Hematopoietic multipotent progenitor cell treated with erythropoietin and hydrocortisone succinate and interleukin-3 and kit ligand, for 8 days (in vitro differentiated cells): ENCODE measurements around the gene TEX2.
"Not testable (repeated sequence)": the region's sequence is repeated elsewhere in the genome, so short reads cannot be mapped to it uniquely, and the experiment has no call there.

Source experiments
- DNase-seq: peaks from one replicate; pipeline ENCODE4 v3.0.0-alpha.2; 2015

The TEX2 gene

GRCh38 chr17:64178011-64178825 is 84.8 kb downstream of the TEX2 start:
- no peak for DNase-seq

- no peak for DNase-seq
Observed at GRCh38 chr17:64177311-64178010, 85.6 kb downstream of the TEX2 start.

DNA sequence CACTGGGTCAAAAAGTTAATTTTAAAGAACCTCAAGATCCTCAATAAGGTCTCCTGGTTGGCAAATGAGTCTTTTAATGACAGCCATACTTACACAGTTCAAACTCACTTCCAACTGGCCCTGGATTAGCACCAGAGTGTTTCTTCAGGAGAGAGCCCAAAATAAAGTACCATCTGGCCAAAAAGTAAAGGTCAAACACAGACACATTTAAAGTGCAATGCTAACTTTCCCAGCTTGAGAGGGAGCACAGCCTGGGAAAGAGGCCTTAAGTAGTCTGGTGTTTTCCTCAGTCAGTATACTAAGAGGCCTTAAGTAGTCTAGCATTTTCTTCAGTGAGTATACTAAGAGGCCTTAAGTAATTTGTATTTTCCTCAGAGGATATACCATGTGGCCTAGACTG is 86.5 kb downstream of the TEX2 start:
- DNase-seq: no peak

DNA sequence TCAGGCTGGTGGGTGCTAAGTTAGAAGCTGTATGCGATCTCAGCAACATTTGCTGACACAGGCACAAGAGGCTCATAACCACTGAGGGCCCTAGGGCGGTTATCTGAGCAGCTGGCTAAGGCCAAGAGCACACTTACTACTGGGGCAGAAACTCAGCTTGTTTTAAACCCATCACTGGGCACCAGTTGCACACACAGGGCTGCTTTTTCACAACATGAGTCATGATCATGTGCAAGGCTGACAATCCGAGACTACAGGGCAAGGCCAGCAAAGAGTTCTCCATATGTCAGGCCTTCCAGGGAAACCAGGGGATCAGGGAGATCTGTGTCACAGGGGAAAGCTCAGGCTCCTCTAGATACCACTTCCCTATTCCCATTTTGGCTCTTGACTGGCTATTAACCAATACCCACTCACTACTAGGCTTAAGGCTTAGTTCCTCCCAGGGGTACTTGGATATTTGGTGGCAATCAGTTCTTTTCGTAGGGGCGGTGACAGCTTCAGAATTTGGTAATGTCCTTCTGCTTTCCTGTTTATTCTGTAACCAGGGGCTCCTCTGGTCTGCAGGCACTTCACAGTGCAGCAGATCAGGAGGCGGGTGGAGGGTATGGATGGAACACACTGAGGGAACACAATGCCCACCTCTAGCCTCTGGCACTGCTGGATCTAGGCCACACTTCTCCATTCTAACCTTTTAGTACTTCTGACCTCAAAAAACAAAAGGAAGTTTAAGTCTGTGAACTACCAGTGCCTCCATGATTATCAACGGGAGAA is 88.2 kb downstream of the TEX2 start:
- no peak for DNase-seq

- DNase-seq: no peak
Observed at GRCh38 chr17:64173646-64174045, 89.4 kb downstream of the TEX2 start.

DNA sequence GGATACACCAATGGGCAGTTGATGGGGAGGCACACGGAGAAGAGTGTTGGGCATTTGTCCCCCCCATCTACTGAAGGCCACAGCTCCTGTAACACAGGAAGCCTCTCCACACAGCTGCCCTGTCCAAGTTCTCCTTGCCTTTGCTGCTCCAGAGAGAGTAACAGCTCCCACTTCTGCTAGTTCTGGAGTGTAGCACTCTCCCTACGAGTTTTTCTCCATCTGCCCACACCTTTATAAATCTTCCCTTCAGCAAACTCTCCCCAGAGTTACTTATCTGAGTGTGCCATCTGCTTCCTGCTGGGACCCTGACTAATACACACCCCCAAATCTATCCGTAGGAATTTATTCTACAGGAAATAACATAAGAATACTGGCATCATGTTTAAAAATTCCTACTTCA is 90.5 kb downstream of the TEX2 start:
- peak; percentile 31 for DNase-seq

- DNase-seq: no peak
Observed at GRCh38 chr17:64171041-64171440, 92.0 kb downstream of the TEX2 start.

GRCh38 chr17:64170286-64170685 is 92.8 kb downstream of the TEX2 start:
- no peak for DNase-seq

DNA sequence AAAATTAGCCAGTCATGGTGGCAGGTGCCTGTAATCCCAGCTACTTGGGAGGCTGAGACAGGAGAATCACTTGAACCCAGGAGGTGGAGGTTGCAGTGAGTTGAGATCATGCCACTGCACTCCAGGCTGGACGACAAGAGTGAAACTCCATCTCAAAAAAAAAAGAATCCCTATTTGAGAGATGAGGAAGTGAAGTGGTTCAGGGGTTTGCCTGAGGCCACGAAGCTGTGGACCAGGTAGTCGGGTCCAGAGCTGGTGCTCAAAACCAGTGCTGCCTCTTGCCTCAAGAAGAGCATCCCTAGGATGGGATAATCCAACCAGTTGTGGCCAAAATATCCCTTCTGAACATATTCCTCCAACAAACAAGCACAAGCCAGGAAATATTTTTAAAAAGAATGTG is 95.4 kb downstream of the TEX2 start:
- not testable (repeated sequence) for DNase-seq

GRCh38 chr17:64166876-64167275 is 96.2 kb downstream of the TEX2 start:
- no peak for DNase-seq

GRCh38 chr17:64165347-64165746 is 97.7 kb downstream of the TEX2 start:
- DNase-seq: no peak

DNA sequence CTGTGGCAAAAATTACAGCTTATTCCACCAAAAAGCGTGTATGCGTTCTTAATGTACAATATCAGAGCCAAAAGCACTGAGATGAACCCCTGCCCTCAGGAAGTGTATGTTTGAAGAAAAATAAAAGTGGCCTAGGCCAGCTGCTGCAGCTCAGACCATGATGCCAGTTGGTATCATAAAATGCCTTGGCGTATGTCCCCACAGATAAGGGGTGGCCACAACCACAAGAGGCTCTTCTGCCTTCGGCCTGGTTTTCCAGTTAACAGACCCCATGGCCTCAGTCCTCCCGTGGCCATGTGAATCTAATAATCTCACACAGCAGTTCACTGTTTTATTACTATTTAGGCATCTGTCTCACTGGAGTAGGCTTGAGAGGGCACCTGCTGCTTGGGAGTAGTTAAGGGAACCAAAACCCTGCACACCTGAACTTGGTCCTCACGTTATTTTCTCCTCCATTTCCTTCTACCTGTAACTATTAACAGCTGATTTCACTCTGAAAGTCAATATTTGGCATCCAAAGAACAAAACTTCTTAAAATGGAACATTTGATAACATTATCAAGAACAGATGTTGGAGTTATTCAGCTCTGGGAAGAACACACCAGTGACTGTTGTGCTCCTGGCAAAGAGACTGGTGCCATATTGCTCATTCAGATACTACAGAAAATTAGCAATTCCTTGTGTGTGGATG is 98.3 kb downstream of the TEX2 start:
- DNase-seq: peak; percentile 96

DNA sequence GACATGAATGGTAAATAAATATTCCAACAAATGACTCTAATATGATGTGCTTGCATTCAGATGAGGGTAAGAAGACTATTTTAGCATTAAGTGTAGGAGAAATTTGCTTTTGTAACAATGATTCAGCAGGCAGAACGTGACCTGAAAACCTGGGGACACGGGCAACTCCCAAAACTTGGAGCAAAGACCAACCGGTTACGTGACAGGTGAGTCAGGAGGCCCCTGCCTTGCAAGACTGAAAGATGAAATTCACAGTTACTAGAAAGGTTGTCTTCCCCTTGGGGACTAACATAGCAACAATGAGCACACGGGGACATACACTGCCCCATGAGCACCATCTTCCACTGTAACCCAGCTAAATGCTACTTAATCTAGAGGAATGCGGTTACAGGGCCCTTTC is 99.6 kb downstream of the TEX2 start:
- DNase-seq: no peak

DNA sequence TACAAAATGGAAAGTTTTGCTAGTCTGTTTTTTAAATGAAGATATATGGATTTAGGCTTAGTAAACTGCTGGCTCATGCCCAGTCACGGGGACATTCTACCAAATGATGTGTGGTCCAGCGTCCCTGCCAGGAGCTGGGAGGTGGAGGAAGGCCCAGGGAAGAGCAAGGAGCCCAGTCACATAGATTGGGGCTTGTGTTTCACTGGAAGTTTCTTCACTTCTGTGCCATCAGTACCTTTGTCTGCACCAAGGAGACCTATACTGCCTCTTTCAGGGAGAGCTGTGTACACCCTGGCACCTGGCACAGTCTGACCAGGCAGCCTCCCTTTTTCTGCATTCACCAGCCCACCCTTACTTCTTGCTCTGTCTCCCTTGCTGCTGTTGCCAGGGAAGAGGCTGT is 100.5 kb downstream of the TEX2 start:
- DNase-seq: no peak

DNA sequence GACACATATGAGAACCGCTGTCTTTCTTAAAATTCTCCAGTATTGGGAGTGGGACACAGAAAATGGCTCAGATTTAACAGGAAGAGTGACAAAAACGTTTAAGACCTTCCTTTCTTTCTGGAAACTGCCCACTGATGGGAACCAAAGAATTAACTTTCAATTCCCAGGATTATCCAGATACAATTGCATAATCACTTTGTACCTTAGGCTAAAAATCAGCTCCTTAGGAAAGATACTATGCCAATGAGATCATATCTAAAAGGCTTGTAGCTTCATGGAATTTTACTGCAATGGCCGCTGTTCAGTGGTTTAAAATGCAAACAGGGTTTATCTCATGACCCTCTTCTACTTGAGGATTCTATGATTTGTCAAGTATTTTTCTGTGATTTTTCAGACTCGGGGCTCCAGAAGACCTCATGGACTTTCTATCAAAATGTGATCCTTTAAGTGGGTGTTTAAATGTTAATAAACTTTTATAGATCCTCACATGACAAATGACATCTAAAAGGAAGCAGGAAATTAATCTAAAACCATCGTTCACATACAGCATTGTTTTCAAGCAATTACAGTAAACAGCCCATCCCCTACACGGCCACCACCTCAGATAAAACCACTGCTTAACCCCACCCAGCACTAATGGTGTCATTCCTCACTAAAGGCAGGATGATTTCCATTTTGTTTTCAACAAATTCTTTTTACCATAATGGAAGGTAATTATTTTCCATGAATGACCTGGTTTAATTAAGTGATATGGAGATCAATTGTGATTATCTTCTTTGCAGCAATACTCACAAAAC is 101.5 kb downstream of the TEX2 start:
- DNase-seq: peak; percentile 51

- no peak for DNase-seq
Observed at GRCh38 chr17:64160378-64160777, 102.7 kb downstream of the TEX2 start.

DNA sequence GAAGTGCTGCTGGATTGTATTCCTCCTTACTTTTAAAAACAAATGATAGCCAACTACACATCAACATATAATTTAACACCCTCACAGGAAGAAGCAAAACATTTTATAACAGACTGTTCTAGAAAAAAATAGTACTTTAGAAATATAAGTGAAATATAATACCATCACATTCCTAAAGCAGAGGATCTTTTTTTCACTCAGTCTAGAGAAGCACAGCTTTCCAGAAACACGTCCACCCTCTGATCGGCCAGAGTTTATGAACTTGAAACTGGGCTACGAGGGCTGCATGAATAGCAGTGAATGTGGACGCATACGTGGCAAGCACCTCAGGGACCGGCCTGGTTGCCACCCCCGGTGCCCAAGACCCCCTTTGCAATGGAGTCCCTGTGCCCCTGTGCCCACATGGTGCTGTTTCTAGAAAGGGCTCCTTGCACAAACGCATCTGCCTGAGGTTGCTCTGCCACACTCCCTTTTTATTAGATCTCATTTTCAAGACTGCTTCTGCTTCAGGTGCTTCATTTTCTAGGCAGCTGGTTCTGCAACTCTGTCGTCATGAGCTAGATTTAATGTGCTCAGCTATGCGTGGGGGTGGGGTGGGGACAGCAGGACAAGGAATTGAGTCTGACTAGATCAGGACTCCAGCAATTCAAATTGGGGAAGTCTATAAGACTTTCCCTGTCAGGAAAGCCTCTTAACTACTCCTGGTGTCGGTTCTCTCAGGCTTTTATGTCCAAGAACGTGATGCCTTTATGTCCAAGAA is 104.0 kb downstream of the TEX2 start:
- DNase-seq: no peak

DNA sequence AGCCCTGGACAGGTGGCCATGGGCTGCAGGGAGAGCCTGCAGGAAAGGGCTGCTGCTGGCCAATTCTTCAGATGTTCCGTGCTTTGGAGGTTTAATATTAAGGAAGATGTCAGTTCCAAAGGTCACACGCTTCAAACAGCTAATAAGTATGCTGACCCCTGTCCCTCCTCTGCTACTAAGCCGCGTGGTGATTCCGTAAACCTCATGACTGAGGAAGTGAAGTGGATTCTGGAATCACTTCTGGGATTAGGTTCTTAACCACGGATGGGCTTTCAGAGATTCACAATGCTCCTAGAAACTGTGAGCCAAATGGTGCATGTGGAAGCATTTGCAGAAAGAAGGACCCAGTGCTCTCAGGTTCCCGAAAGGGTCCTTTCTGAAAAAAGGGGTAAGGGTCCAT is 104.7 kb downstream of the TEX2 start:
- no peak for DNase-seq

DNA sequence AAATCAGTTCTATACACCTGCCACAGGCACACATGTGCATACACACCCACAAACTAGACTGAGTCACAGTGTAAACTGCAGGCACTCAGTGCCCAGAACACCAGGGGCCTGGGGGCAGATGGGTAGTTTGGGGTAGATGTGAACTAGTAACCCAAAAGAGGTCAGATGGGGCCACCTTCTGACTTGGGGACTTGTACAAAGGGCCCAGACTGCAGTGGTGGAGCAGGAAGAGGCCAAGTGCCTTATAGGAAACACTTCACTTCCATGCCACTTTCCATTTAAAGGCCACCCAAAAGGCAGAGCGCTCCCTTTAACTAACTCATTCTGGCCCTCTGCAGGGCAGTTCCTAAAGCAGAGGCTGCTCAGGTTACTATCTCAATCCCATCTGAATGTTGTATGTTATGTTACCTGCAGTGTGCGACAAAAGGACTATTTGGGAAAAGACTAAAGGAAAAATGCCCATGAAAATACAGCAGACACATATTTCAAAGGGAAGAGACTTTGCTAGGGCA is 105.3 kb downstream of the TEX2 start:
- DNase-seq: no peak

DNA sequence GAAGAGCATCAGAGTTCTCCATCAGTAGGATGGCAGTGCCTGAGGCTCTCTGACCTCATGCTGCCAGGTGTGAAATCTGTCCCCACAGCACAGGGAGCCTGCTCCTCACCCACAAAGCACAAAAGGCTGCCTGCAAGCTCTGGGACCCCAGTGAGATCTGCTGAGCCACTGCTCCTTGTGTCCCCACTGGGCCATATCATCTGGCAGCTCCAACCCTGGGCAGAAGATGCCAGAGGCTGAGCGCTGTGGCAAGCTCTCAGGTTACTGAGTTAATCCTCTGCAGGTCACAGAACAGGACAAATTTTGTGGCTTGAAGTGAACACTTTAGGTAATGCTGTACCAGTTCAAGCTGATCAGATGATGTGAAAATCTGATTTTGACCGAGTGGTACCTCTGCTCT is 106.4 kb downstream of the TEX2 start:
- no peak for DNase-seq
